Astrocyte of the spinal cord (primary cell): Measurements from ENCODE around the gene AP3B1.

Source experiments
- DNase-seq: peaks from one replicate; pipeline ENCODE4 v3.0.0; 2011; ENCODE audit warnings: low read depth, low spot score
- H3K4me3 ChIP-seq: 2 replicates; pipeline ENCODE4 v1.5.1; 2011; ENCODE audit warnings: low read depth, mild to moderate bottlenecking, low read length, moderate library complexity
- CTCF ChIP-seq: IDR thresholded peaks from 2 replicates; pipeline ENCODE4 v1.5.1; 2012; ENCODE audit warnings: low read depth, mild to moderate bottlenecking, low read length, inconsistent platforms
- in situ Hi-C: cut with HindIII; loops from 2 replicates; pipeline ENCODE4 v1.10.0; 2017; ENCODE audit warnings: low sequenced_read_pairs

Gene AP3B1

GRCh38 chr5:78064941-78065472 is 229.5 kb downstream of the AP3B1 start:
- TF ChIP-seq CTCF, result no peak
- in situ Hi-C loops, result no loop called here
- no peak for DNase-seq
- no peak overlapping the region for H3K4me3 ChIP-seq

- TF ChIP-seq CTCF, result no peak
- H3K4me3 ChIP-seq, result no peak overlapping the region
- in situ Hi-C loops, result no loop called here
- no peak for DNase-seq
Measured at GRCh38 chr5:78063495-78063894, 231.0 kb downstream of the AP3B1 start.

- no peak for DNase-seq
- H3K4me3 ChIP-seq, result no peak overlapping the region
- TF ChIP-seq CTCF, result no peak
- in situ Hi-C loops, result no loop called here
Measured at GRCh38 chr5:78062645-78063044, 231.9 kb downstream of the AP3B1 start.

GRCh38 chr5:78060421-78060820 is 234.1 kb downstream of the AP3B1 start:
- in situ Hi-C loops, result no loop called here

GRCh38 chr5:78058625-78059024 is 235.9 kb downstream of the AP3B1 start:
- H3K4me3 ChIP-seq, result no peak overlapping the region
- no peak for DNase-seq
- TF ChIP-seq CTCF, result no peak
- in situ Hi-C loops, result no loop called here

More at GRCh38 chr5:78060421-78060820, 234.1 kb downstream of the AP3B1 start:
- H3K4me3 ChIP-seq, result no peak overlapping the region
- peak; percentile 27 for DNase-seq
- TF ChIP-seq CTCF, result no peak

- peak; percentile 10 for DNase-seq
- TF ChIP-seq CTCF, result peak; percentile 32
- H3K4me3 ChIP-seq, result no peak overlapping the region
- in situ Hi-C loops, result no loop called here
Measured at GRCh38 chr5:78056901-78057514, 237.5 kb downstream of the AP3B1 start.

- no peak for DNase-seq
- in situ Hi-C loops, result no loop called here
- no peak for TF ChIP-seq CTCF
- no peak overlapping the region for H3K4me3 ChIP-seq
Measured at GRCh38 chr5:78056053-78056452, 238.4 kb downstream of the AP3B1 start.
